ENCODE measurements around the gene USP20.

DNA sequence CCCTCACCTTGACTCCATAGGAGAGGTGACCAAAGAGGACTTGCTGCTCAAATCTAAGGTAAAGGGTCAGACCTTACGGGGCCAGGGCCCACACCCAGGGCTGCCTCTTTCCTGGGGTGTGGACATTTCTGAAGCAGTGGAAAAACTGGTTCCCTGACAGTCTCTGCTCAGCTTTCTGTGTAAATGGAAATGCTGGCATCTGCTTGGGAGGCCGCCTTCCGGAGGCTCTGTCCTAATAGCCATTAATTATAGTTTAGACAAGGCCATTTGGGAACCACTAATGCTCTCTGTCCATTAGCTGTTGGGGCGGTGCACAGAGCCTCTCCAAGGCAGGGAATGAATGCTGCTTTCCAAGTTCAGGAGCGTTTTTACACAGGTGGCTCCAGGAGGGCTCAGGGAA lies 17.3 kb downstream of the USP20 start:
- TF ChIP-seq POLR2A (IDR thresholded peaks at IDR 0.05; ENCODE audit: low read depth, low read length) (no peak), EZH2 (IDR thresholded peaks at IDR 0.05; ENCODE audit: borderline replicate concordance, low read depth, low read length, severe bottlenecking) (no peak), POLR2AphosphoS5 (IDR thresholded peaks at IDR 0.05; ENCODE audit: insufficient read depth, low read depth, low read length) (no peak), MYC (IDR thresholded peaks at IDR 0.05; ENCODE audit: low read depth, low read length) (no peak), GATA2 (IDR thresholded peaks at IDR 0.05; ENCODE audit: insufficient read depth, insufficient read length, low read depth, low read length) (no peak)
- TF ChIP-seq, protein P1, sequence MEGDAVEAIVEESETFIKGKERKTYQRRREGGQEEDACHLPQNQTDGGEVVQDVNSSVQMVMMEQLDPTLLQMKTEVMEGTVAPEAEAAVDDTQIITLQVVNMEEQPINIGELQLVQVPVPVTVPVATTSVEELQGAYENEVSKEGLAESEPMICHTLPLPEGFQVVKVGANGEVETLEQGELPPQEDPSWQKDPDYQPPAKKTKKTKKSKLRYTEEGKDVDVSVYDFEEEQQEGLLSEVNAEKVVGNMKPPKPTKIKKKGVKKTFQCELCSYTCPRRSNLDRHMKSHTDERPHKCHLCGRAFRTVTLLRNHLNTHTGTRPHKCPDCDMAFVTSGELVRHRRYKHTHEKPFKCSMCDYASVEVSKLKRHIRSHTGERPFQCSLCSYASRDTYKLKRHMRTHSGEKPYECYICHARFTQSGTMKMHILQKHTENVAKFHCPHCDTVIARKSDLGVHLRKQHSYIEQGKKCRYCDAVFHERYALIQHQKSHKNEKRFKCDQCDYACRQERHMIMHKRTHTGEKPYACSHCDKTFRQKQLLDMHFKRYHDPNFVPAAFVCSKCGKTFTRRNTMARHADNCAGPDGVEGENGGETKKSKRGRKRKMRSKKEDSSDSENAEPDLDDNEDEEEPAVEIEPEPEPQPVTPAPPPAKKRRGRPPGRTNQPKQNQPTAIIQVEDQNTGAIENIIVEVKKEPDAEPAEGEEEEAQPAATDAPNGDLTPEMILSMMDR (IDR thresholded peaks at IDR 0.05; ENCODE audit: extremely low read depth in 1 of 2, insufficient read depth in 1 of 2, low read depth in 1 of 2, low read length in 2 of 2), result no peak
- TF ChIP-seq, protein P2, sequence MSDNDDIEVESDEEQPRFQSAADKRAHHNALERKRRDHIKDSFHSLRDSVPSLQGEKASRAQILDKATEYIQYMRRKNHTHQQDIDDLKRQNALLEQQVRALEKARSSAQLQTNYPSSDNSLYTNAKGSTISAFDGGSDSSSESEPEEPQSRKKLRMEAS (IDR thresholded peaks at IDR 0.05; ENCODE audit: insufficient read depth, insufficient read length), result no peak
